Glomerular endothelial cell (primary cell): ENCODE data around the gene BLM. TPM values are rescaled to one million over a fixed set of nuclear protein-coding genes. Genes with fewer than 3 reads are reported as not detected.

Experiments used
- DNase-seq: peaks from one replicate; pipeline ENCODE4 v3.0.0-alpha.2; 2011; ENCODE audit warnings: low read depth, low spot score; ENCODE audit errors: extremely low read depth
- total RNA-seq: library from RNA; depleted of rRNA; stranded (reverse); fragments of >200 nt; gene quantifications from 2 replicates; pipeline ENCODE4 v1.2.3, GENCODE V29; 2015

Gene BLM
- total RNA-seq, 1 donor from 2014 or later, result 4.1 TPM

GRCh38 chr15:90691369-90691768, 25.8 kb upstream of the BLM start:
- DNase-seq, result no peak

- DNase-seq, result no peak
These were observed 25.0 kb upstream of the BLM start for GRCh38 chr15:90691982-90692773.

GRCh38 chr15:90694987-90695386, 22.2 kb upstream of the BLM start:
- no peak for DNase-seq

GRCh38 chr15:90697175-90697574, 20.0 kb upstream of the BLM start:
- DNase-seq, result no peak

GRCh38 chr15:90698629-90699028, 18.5 kb upstream of the BLM start:
- DNase-seq, result no peak

- DNase-seq, result no peak
These were observed 16.1 kb upstream of the BLM start for GRCh38 chr15:90701048-90701447.

- DNase-seq, result no peak
These were observed 15.1 kb upstream of the BLM start for GRCh38 chr15:90701880-90702630.

- DNase-seq, result no peak
These were observed 13.7 kb upstream of the BLM start for GRCh38 chr15:90703455-90703854.

GRCh38 chr15:90705212-90705611, 11.9 kb upstream of the BLM start:
- no peak for DNase-seq

- no peak for DNase-seq
These were observed 10.5 kb upstream of the BLM start for GRCh38 chr15:90706394-90707327.

GRCh38 chr15:90707489-90707888, 9.7 kb upstream of the BLM start:
- DNase-seq, result no peak

- DNase-seq, result no peak
These were observed 8.6 kb upstream of the BLM start for GRCh38 chr15:90708516-90708915.

GRCh38 chr15:90709278-90709677, 7.9 kb upstream of the BLM start:
- DNase-seq, result no peak

GRCh38 chr15:90710436-90711027, 6.6 kb upstream of the BLM start:
- no peak for DNase-seq

- no peak for DNase-seq
These were observed 5.7 kb upstream of the BLM start for GRCh38 chr15:90711418-90711824.

- no peak for DNase-seq
These were observed 5.3 kb upstream of the BLM start for GRCh38 chr15:90711842-90712241.

- DNase-seq, result no peak
These were observed 4.1 kb upstream of the BLM start for GRCh38 chr15:90713081-90713480.

- DNase-seq, result no peak
These were observed 700 bp upstream of the BLM start for GRCh38 chr15:90716317-90716975.

- no peak for DNase-seq
These were observed 1.1 kb downstream of the BLM start for GRCh38 chr15:90718232-90718631.

GRCh38 chr15:90720131-90720530, 3.0 kb downstream of the BLM start:
- no peak for DNase-seq
